H9 (cell line): ENCODE results near the gene ZNF678. TPM values are rescaled to one million over a fixed set of nuclear protein-coding genes. Genes with fewer than 3 reads are reported as not detected.

ENCODE experiments used
- DNase-seq: peaks from one replicate; pipeline ENCODE4 v3.0.0-alpha.2; 2017
- H2AFZ ChIP-seq: one replicate; pipeline ENCODE4 v1.6.1; 2013; ENCODE audit warnings: mild to moderate bottlenecking, low read length, control low read depth, moderate library complexity
- H2AK5ac ChIP-seq: 2 replicates; pipeline ENCODE4 v1.6.1; 2013; ENCODE audit warnings: low read length, control low read depth, mixed read lengths; ENCODE audit not compliant: insufficient read length
- H2BK120ac ChIP-seq: one replicate; pipeline ENCODE4 v1.6.1; 2013; ENCODE audit warnings: low read depth, mild to moderate bottlenecking, low read length, control low read depth, inconsistent platforms; ENCODE audit not compliant: poor library complexity, severe bottlenecking
- H2BK12ac ChIP-seq: 2 replicates; pipeline ENCODE4 v1.6.1; 2013; ENCODE audit warnings: low read length, control low read depth, mixed read lengths, low read depth; ENCODE audit not compliant: insufficient read length
- H2BK15ac ChIP-seq: 2 replicates; pipeline ENCODE4 v1.6.1; 2013; ENCODE audit warnings: low read depth, low read length, control low read depth
- H2BK20ac ChIP-seq: one replicate; pipeline ENCODE4 v1.6.1; 2013; ENCODE audit warnings: low read depth, mild to moderate bottlenecking, low read length, control low read depth, inconsistent platforms; ENCODE audit not compliant: poor library complexity, severe bottlenecking
- H2BK5ac ChIP-seq: 2 replicates; pipeline ENCODE4 v1.6.1; 2013; ENCODE audit warnings: low read length, control low read depth, mixed read lengths; ENCODE audit not compliant: insufficient read length
- H3K14ac ChIP-seq: 2 replicates; pipeline ENCODE4 v1.6.1; 2013; ENCODE audit warnings: low read length, control low read depth; ENCODE audit not compliant: insufficient read depth
- H3K18ac ChIP-seq: 2 replicates; pipeline ENCODE4 v1.6.1; 2013; ENCODE audit warnings: low read depth, mild to moderate bottlenecking, mixed read lengths, low read length, control low read depth; ENCODE audit not compliant: insufficient read length
- H3K23ac ChIP-seq: 2 replicates; pipeline ENCODE4 v1.6.1; 2013; ENCODE audit warnings: low read length, control low read depth, mixed read lengths, low read depth; ENCODE audit not compliant: insufficient read length
- H3K23me2 ChIP-seq: 2 replicates; pipeline ENCODE4 v1.6.1; 2013; ENCODE audit warnings: low read depth, mild to moderate bottlenecking, mixed read lengths, low read length, control low read depth; ENCODE audit not compliant: insufficient read length, poor library complexity, severe bottlenecking
- H3K27ac ChIP-seq: 2 replicates; pipeline ENCODE4 v1.5.1; 2013; ENCODE audit warnings: low read length, control low read depth, mixed read lengths, low read depth; ENCODE audit not compliant: insufficient read length
- H3K27me3 ChIP-seq: 2 replicates; pipeline ENCODE4 v1.6.1; 2013; ENCODE audit warnings: low read length, control low read depth, inconsistent platforms; ENCODE audit not compliant: insufficient read depth
- H3K4ac ChIP-seq: 2 replicates; pipeline ENCODE4 v1.6.1; 2013; ENCODE audit warnings: low read depth, mild to moderate bottlenecking, control low read depth, inconsistent platforms, low read length, moderate library complexity
- H3K4me1 ChIP-seq: 2 replicates; pipeline ENCODE4 v1.6.1; 2013; ENCODE audit warnings: low read length, control low read depth, inconsistent platforms; ENCODE audit not compliant: insufficient read depth
- H3K4me2 ChIP-seq: 2 replicates; pipeline ENCODE4 v1.6.1; 2013; ENCODE audit warnings: low read length, control low read depth, mixed read lengths; ENCODE audit not compliant: insufficient read length, insufficient read depth
- H3K56ac ChIP-seq: 2 replicates; pipeline ENCODE4 v1.6.1; 2013; ENCODE audit warnings: low read depth, mild to moderate bottlenecking, mixed read lengths, low read length, control low read depth; ENCODE audit not compliant: insufficient read length
- H3K79me1 ChIP-seq: 2 replicates; pipeline ENCODE4 v1.6.1; 2013; ENCODE audit warnings: low read depth, mild to moderate bottlenecking, moderate library complexity, low read length, control low read depth, inconsistent platforms; ENCODE audit not compliant: insufficient read depth, poor library complexity, severe bottlenecking
- H3K79me2 ChIP-seq: 2 replicates; pipeline ENCODE4 v1.6.1; 2013; ENCODE audit warnings: low read length, control low read depth, inconsistent platforms; ENCODE audit not compliant: insufficient read depth
- H3K9ac ChIP-seq: 2 replicates; pipeline ENCODE4 v1.6.1; 2013; ENCODE audit warnings: low read length, control low read depth, mixed read lengths; ENCODE audit not compliant: insufficient read length; ENCODE audit errors: extremely low read depth
- H3K9me3 ChIP-seq: one replicate; pipeline ENCODE4 v1.6.1; 2013; ENCODE audit warnings: low read depth, low read length, inconsistent platforms; ENCODE audit not compliant: control insufficient read depth
- H3T11ph ChIP-seq: one replicate; pipeline ENCODE4 v1.6.1; 2013; ENCODE audit warnings: mild to moderate bottlenecking, low read length, control low read depth, inconsistent platforms
- H4K20me1 ChIP-seq: one replicate; pipeline ENCODE4 v1.6.1; 2013; ENCODE audit not compliant: control insufficient read depth, insufficient read length, insufficient read depth
- H4K5ac ChIP-seq: 2 replicates; pipeline ENCODE4 v1.6.1; 2013; ENCODE audit warnings: low read depth, mild to moderate bottlenecking, mixed read lengths, low read length, control low read depth; ENCODE audit not compliant: insufficient read length
- H4K8ac ChIP-seq: replicated peaks from 2 replicates; pipeline ENCODE4 v1.6.1; 2013; ENCODE audit warnings: low read length, control low read depth, mixed read lengths, low read depth; ENCODE audit not compliant: insufficient read length
- H4K91ac ChIP-seq: 2 replicates; pipeline ENCODE4 v1.6.1; 2013; ENCODE audit warnings: low read depth, mild to moderate bottlenecking, moderate library complexity, mixed read lengths, low read length, control low read depth; ENCODE audit not compliant: insufficient read length
- H3K27ac Mint-ChIP-seq, 3 experiments: 2 replicates in 2 of 3; 3 replicates in 1 of 3; pipeline ENCODE4 v1.8.0; 2020 to 2021; ENCODE audit warnings: mixed read lengths in 3 of 3, mild to moderate bottlenecking in 1 of 3, moderate library complexity in 1 of 3
- H3K27me3 Mint-ChIP-seq: 2 replicates; pipeline ENCODE4 v1.8.0; 2021; ENCODE audit warnings: low read depth, mild to moderate bottlenecking, moderate library complexity, mixed read lengths
- H3K36me3 Mint-ChIP-seq, 3 experiments: 2 replicates in 2 of 3; 3 replicates in 1 of 3; pipeline ENCODE4 v1.8.0; 2020 to 2021; ENCODE audit warnings: low read depth in 3 of 3, mixed read lengths in 3 of 3; ENCODE audit not compliant: insufficient read depth in 1 of 3
- H3K4me1 Mint-ChIP-seq, 2 experiments: 2 replicates each; pipeline ENCODE4 v1.8.0; 2020; ENCODE audit warnings: mixed read lengths in 2 of 2
- H3K4me3 Mint-ChIP-seq, 2 experiments: 2 replicates in 1 of 2; 3 replicates in 1 of 2; pipeline ENCODE4 v1.8.0; 2020 to 2021; ENCODE audit warnings: mild to moderate bottlenecking in 2 of 2, mixed read lengths in 2 of 2, moderate library complexity in 1 of 2
- H3K9me3 Mint-ChIP-seq, 2 experiments: 2 replicates in 1 of 2; 3 replicates in 1 of 2; pipeline ENCODE4 v1.8.0; 2020; ENCODE audit warnings: mild to moderate bottlenecking in 2 of 2, mixed read lengths in 2 of 2, moderate library complexity in 1 of 2
- CTCF ChIP-seq: fragments of 200-600 bp; sonication (generic); conservative IDR thresholded peaks from 3 replicates; pipeline ENCODE4 v1.8.0; 2021; ENCODE audit warnings: antibody characterized with exemption, mild to moderate bottlenecking
- WGBS: extraction: QIAGEN DNeasy Blood & Tissue Kit; methylation state at CpG from one replicate; pipeline ENCODE4 v1.1.7; 2013; ENCODE audit warnings: missing lambda C conversion rate, low lambda C conversion rate, mixed read lengths; ENCODE audit not compliant: insufficient read length; ENCODE audit errors: extremely low coverage; 5-methylcytosine and 5-hydroxymethylcytosine counted together
- total RNA-seq: library from RNA; stranded (reverse); gene quantifications from 2 replicates; pipeline ENCODE4 v1.2.1, GENCODE V29; 2021

The ZNF678 gene
- total RNA-seq, 1 experiment from 2014 or later = 25.3 TPM

GRCh38 chr1:227622739-227623475 lies 59.6 kb downstream of the ZNF678 start:
- Histone ChIP-seq H4K91ac (no peak overlapping the region), H2BK15ac (no peak overlapping the region), H4K20me1 (no peaks in the 10 kb centered on the region), H2AK5ac (no peak overlapping the region), H3K18ac (no peak overlapping the region), H3K56ac (no peak overlapping the region), H3K4me1 (no peaks in the 10 kb centered on the region), H3K79me2 (no peaks in the 10 kb centered on the region; the same call in 1 of the 2 replicates), H3K4me2 (no peak overlapping the region), H4K8ac (no peak overlapping the region), H3K23ac (no peak overlapping the region), H2BK120ac (no peak overlapping the region), H2BK20ac (no peak overlapping the region), H3K27me3 (no peaks in the 10 kb centered on the region), H3K79me1 (no peaks in the 10 kb centered on the region), H3K9me3 (no peaks in the 10 kb centered on the region), H3T11ph (no peak overlapping the region), H3K4ac (no peak overlapping the region), H2BK5ac (no peak overlapping the region), H3K14ac (no peak overlapping the region), H2BK12ac (no peak overlapping the region), H2AFZ (no peak overlapping the region), H3K9ac (no peak overlapping the region), H3K23me2 (no peaks in the 10 kb centered on the region), H4K5ac (no peak overlapping the region), H3K27ac (no peak overlapping the region)
- Mint-ChIP-seq H3K4me3 (no peak overlapping the region), H3K4me1 (peaks cover 18 to 34% of the 10 kb centered on the region in 2 experiments), H3K36me3 (peaks cover 33 to 77% (median 67%) of the 10 kb centered on the region in 3 experiments), H3K27ac (no peak overlapping the region), H3K27me3 (peaks cover 2% of the 10 kb centered on the region; the same call in 1 of the 2 replicates), H3K9me3 (peaks cover 31 to 90% of the 10 kb centered on the region in 2 experiments; a peak in 4 of 5 replicates)
- WGBS = no CpG with 5 or more reads among the region's 1 CpG
- TF ChIP-seq CTCF = no peak
- no peak for DNase-seq
